HG03103 (cell line): ENCODE results near the gene EAF1.
"Not testable (repeated sequence)": the region's sequence is repeated elsewhere in the genome, so short reads cannot be mapped to it uniquely, and the experiment has no call there.

Experiments
- ATAC-seq: cut with Tn5 transposase; IDR thresholded peaks from one replicate; pipeline ENCODE4 v1.9.1; 2021; ENCODE audit warnings: low read depth; ENCODE audit not compliant: unreplicated experiment

EAF1 gene

GRCh38 chr3:15404767-15405166 is 22.6 kb upstream of the EAF1 start:
- peak; percentile 51 for ATAC-seq

DNA sequence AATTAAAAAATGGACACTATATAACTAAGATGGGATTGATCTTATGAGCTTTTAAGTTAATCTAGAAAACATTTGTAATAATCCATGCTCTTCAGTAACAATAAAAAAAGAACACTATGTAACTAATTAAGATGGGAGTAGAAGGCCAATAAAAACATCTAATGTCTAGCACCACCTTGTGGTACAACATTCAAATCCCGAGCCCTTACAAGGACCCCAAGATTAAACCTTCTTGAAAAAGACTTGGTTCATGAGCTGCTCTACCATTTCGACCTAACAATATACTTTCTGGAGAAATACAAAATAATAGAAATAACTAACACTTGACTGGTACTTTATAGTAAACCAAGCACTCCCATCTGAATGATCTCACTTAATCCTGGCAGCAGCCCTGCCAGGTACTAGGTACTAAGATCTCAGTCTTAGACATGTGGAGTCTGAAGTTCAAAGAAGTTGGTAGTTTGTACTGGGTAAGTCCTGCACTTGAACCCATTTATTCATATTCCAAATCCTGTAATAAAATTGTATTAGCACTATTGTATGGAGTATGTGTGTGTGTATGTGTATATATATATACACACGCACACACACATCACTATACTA is 21.8 kb upstream of the EAF1 start:
- ATAC-seq: no peak

DNA sequence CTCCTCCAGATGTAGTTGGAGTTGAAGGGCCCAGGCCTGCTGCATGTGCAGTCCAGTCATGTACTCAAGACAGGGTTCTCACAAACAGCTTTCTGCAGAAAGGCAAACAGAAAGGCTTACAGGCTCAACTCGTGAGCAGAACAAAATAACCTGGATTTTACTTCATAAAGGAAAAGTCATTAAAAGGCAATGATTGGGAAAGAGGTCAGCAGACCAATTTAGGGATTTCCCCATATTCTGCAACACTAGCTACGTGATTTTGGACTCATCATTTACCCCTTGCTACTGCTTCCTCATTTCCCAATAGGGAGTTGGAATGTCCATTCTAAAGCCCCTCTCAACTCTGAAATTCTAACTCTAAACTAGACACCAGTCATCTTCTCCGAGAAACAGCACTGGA is 18.2 kb upstream of the EAF1 start:
- no peak for ATAC-seq

DNA sequence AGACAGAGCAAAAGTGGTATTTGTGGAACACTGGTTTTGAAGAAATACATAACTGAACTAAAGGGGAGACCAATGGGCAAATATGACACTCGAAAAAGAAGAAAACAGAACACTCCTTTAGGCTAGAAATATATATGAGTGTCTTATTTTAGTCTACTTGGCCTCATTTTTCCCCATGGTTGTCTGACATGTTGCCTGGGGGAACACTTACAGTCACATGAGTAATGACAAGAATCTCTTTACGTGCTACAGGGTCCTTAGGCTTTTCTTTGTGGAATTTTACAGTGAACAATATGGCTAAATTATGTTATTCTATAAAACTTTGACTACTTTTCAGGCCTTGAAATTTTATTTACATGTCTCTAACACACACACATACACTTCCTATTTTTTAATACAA is 17.6 kb upstream of the EAF1 start:
- no peak for ATAC-seq

- ATAC-seq: not testable (repeated sequence)
Measured at GRCh38 chr3:15410966-15411365, 16.4 kb upstream of the EAF1 start.

GRCh38 chr3:15420871-15421270 is 6.5 kb upstream of the EAF1 start:
- ATAC-seq: no peak

DNA sequence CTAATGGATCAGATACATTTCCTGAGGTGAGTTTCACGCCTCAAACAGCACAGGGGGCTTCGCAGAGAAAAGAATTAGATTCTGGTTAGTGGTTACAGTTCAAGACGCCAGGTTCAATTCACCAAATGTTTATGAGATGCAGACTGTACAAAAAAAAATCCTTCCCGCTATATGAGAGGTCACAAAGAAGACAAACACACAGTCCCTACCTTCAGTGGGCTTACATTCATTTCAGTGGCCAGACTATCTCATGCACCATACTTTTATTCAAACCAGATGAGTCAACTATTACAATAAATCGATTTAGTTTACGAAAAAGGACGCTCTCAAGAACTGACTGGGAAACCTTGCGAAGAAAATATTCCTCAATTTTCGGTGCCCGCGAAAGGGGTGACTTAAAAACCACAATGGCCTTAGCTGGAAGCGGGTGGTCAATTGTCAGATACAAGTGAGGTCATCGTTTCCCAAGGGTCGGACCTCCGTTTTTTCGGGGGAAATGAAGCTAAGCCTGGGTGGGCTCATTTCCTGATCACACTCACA is 749 bp upstream of the EAF1 start:
- ATAC-seq: no peak

DNA sequence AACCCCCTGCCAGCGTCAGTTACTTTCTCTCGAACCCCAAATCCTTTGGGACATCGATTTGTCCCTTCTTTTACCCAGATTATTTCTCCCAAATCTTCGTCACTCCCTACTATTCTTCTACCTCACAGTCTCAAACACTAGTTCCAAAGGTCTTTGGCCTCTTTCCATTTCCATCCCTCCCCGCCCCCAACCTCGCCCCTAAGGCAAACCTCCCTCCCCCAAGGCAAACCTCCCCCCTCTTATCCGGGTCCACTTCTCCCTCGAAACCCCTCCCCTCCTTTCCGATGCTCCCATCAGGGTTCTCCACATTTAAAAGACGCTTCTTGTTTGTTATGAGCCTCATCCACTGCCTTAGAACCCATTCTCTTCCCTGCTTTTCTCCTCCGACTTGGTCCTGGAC is 583 bp downstream of the EAF1 start:
- ATAC-seq: no peak

DNA sequence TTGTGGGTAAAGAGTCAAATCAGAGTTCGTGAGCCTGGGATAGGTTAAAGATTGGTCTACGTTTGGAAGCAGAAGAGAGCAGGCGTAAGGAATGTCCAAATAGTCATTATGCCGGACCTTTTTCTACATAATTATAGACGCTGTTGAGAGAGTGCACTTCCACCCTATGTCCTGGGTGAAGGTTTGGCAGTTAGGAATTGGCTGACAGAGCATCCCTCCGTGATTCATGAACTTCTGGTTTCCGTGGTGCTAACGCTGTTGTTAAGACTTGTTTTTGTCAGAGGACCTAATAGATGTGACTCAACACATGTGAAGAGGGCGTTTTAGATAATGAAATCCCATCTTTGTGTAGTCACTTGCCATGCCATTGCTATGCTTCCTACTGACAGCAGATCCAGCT is 1.1 kb downstream of the EAF1 start:
- no peak for ATAC-seq

GRCh38 chr3:15429080-15429479 is 1.7 kb downstream of the EAF1 start:
- ATAC-seq: no peak

DNA sequence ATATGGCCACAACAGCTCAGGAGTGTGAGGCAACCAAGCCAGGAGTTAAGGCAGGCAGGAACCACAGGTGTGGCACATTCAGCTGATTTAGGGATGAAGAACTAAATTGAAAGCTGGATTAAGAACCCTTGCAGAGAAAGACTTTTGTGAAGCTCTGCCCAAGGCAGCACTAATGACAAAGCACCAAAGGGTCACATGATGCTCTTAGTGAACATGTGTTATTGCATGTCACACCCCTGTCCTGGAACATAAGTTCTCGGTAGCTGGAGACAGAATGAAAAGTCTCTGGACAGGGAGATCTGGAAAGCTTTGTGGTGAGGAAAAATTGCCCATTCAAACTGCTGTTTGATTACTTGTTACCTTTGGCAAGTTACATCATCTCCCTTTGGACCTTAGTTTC is 3.2 kb downstream of the EAF1 start:
- ATAC-seq: no peak

GRCh38 chr3:15431256-15431837 is 3.9 kb downstream of the EAF1 start:
- ATAC-seq: no peak

DNA sequence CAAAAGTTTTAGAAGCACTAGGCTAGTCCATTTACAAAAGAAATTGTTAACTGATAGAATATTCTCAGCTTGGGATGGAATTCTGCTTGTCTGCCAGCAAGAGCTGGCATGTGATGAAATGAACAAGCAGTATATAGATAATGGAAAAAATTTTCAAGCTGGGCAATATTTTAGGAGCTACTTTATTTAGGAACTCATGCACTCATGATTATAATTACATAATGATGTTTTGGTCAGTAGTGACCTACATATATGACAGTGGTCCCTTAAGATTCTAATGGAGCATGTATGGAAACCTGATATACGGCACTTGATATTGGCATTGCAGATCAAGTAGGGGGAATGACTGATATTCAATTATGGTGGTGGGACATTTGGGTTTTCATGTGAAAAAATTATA is 6.1 kb downstream of the EAF1 start:
- ATAC-seq: no peak

- ATAC-seq: no peak
Measured at GRCh38 chr3:15434756-15435155, 7.4 kb downstream of the EAF1 start.

- ATAC-seq: no peak
Measured at GRCh38 chr3:15436246-15436645, 8.8 kb downstream of the EAF1 start.

DNA sequence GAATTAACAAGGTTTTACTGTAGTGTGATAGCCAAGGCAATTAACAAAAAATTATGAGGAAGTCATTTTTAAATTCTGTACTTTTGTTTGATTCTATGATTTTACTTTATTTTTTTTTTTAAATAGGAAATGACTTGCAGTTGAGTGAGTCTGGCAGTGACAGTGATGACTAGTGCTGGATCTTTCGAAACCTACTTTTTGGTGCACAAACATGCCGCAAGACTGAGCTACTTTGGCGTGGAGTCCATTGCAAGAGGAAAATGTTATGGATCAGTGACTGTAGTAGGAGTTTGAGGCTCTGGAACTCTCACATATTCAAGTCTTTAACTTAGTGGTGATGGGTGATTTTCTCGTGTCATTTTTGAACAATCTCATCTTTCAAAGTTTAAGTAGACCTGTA is 11.6 kb downstream of the EAF1 start:
- ATAC-seq: no peak

DNA sequence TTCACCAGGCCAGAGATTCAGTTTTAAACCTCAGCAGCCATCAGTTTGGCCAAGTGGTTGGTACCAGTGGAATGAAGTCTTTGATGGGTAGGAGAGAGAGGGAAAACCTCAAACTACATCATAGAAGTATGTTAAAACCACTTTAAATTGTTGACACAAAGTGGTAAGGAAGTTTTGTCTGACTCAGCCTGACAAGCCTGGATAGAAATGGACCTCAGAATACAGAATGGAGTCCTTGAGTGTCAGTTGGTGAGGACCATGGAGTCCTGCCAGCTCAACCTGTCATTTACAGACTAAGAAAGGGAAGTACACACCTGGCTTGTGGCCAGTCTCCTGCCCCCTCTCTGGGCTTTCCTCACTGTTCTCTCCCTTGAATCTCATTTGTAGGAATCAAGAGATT is 12.1 kb downstream of the EAF1 start:
- no peak for ATAC-seq

GRCh38 chr3:15440891-15441290 is 13.5 kb downstream of the EAF1 start:
- no peak for ATAC-seq

DNA sequence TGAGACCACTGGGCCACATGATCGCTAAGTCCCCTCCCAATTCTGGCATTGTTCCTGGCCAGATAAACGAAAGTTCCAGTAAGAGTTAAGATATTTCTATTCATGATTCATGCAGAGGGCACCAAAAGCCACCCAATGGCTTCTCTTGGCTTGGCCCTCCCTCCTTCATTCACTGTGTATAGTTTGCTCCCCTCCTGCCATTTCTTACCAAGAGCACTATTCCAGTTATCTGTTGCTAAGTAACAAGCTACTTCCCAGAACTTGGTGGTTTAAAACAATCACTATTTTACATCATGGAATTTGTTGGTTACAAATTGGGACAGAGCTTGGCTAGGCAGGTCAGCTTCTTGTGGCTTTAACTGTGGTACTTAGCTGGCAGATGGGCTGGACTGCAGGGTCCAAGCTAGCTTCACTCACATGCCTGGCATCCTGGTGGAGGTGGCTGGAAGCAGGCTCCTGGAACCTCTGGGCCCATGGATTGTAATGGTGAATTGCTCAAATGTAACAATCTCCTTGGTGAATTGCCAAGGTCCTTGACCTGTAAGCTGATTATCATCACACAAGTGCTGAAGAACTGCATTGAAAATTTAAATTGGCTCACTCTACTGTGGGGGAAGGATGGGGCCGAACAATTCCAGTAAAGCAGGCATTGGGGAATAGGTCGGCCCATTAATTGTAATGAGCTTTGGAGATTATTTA is 16.6 kb downstream of the EAF1 start:
- ATAC-seq: no peak

GRCh38 chr3:15449489-15450224 is 22.3 kb downstream of the EAF1 start:
- ATAC-seq: no peak

- no peak for ATAC-seq
Measured at GRCh38 chr3:15450438-15451215, 23.2 kb downstream of the EAF1 start.
